Omental fat pad (tissue), 4 donors: ENCODE results near the gene AKT1S1. TPM values are rescaled to one million over a fixed set of nuclear protein-coding genes. Genes with fewer than 3 reads are reported as not detected.

Experiments
- ATAC-seq: fragments of 150-250 bp; one replicate; pipeline ENCODE4 v1.9.1; 2016; ENCODE audit warnings: mild to moderate bottlenecking, moderate library complexity; ENCODE audit not compliant: low FRiP score
- DNase-seq: peaks from one replicate; pipeline ENCODE4 v3.0.0-alpha.2; 2019; ENCODE audit warnings: low spot score
- total RNA-seq, 4 donors: library from RNA; depleted of rRNA; stranded (reverse); fragments of >200 nt; gene quantifications; one replicate each; pipeline ENCODE4 v1.1.0, GENCODE V29; 2016
- TF ChIP-seq, protein P1 (sequence below), 3 donors: fragments of 450-650 bp; IDR thresholded peaks; one replicate each; pipeline ENCODE4 v1.5.1; 2016 to 2017; ENCODE audit warnings: antibody characterized with exemption in 3 of 3, mild to moderate bottlenecking in 3 of 3, moderate library complexity in 2 of 3

Gene AKT1S1
- total RNA-seq, 4 donors from 2014 or later, result 12.2 to 18.3 (median 14.7) TPM

DNA sequence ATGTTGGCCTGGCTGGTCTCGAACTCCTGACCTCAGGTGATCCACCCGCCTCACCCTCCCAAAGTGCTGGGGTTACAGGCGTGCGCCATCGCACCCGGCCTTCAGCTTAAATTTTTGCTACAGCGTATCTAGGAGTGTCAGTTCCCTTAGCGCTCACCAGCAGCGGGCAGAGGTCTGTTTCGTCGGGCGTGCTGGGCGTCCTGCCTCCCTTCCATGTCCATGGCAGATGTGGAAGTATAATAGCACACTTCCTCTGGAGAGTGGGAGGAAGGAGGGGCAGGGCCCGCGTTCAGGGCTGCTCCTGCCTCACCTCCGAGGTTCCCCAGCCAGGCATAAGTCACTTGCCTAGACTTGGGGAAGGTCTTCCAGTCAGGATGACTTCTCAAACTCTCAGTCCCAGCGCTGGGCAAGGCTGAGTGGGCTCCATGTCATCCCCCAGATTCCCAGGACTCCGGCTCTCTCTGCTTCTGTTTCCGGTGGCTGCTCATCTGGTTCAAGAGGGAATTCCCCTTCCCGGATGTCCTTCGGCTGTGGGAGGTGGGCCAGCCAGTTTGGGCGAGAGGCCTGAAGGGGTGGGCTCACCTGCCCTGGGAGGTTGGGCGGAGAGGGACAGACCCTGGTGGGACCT lies 10.0 kb upstream of the AKT1S1 start:
- ATAC-seq (no peak), DNase-seq (no peak)
- TF ChIP-seq, protein P1, sequence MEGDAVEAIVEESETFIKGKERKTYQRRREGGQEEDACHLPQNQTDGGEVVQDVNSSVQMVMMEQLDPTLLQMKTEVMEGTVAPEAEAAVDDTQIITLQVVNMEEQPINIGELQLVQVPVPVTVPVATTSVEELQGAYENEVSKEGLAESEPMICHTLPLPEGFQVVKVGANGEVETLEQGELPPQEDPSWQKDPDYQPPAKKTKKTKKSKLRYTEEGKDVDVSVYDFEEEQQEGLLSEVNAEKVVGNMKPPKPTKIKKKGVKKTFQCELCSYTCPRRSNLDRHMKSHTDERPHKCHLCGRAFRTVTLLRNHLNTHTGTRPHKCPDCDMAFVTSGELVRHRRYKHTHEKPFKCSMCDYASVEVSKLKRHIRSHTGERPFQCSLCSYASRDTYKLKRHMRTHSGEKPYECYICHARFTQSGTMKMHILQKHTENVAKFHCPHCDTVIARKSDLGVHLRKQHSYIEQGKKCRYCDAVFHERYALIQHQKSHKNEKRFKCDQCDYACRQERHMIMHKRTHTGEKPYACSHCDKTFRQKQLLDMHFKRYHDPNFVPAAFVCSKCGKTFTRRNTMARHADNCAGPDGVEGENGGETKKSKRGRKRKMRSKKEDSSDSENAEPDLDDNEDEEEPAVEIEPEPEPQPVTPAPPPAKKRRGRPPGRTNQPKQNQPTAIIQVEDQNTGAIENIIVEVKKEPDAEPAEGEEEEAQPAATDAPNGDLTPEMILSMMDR (IDR thresholded peaks at IDR 0.05), result no peak

DNA sequence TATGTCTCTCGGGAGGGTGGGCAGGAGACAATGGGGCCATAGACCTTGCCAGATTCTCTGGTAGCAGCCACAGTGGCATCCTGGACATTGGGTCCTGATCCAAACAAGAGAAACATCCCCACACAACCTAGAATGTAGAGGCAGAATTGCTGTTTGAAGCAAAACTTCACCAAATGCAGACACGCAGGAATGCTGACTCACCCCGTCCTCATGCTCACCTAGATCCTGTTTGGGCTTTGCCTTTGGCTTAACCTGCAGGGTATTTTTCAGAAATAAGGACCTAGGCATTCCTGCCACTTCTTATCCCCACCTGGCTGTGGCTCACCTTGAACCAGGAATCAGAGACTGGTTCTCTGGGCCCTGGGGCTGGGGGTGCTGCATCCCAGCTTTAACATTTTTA lies 7.6 kb upstream of the AKT1S1 start:
- TF ChIP-seq, protein P1 (IDR thresholded peaks at IDR 0.05), result no peak
- DNase-seq (no peak), ATAC-seq (no peak)

GRCh38 chr19:49884109-49884508 lies 7.0 kb upstream of the AKT1S1 start:
- TF ChIP-seq, protein P1 (IDR thresholded peaks at IDR 0.05), result no peak
- ATAC-seq (no peak), DNase-seq (no peak)

DNA sequence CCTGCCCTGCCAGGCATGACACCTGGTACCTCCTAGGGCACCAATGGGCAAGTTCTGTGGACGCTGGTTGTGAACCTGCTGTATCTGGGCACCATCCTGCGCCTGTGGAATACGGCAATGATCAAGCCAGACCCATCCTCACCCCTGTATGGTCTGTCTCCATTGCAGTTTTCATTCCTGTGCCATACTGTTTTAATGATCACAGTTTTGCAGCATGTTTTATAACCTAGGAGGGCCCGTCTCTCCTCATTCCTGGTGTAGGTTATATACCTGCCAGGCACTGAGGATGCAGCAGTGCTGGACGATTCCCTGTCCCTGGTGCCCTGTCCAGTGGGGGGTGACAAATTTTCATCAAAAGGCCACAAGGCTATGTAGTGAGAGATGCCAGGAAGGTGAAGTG lies 5.9 kb upstream of the AKT1S1 start:
- no peak for ATAC-seq
- DNase-seq, result no peak
- TF ChIP-seq, protein P1 (IDR thresholded peaks at IDR 0.05), result no peak

GRCh38 chr19:49882643-49883042 lies 5.5 kb upstream of the AKT1S1 start:
- ATAC-seq (no peak), DNase-seq (no peak)
- TF ChIP-seq, protein P1 (IDR thresholded peaks at IDR 0.05), result no peak

GRCh38 chr19:49881672-49882394 lies 4.7 kb upstream of the AKT1S1 start:
- TF ChIP-seq, protein P1 (IDR thresholded peaks at IDR 0.05), result no peak

DNA sequence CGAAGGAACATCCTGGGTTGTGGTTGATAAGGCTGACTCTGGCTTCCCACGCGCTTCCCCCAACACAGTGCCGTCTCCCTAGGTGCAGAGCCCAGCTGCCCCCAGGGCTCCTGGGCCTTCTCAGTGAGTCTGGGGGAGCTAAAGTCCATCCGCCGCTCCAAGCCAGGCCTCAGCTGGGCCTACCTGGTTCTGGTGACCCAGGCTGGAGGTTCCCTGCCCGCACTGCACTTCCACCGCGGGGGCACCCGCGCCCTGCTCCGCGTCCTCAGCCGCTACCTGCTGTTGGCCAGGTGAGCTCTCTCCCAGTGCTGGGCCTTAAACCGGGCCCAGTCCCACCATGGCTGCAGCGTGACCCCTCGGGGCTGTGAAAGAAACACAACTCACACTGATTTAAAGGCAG lies 4.0 kb upstream of the AKT1S1 start:
- TF ChIP-seq, protein P1 (IDR thresholded peaks at IDR 0.05), result no peak
- DNase-seq, result no peak
- no peak for ATAC-seq

More at GRCh38 chr19:49881672-49882394, 4.7 kb upstream of the AKT1S1 start:
- DNase-seq (no peak), ATAC-seq (no peak)
